ENCODE results near the gene HDHD3. TPM values are rescaled to one million over a fixed set of nuclear protein-coding genes. Genes with fewer than 3 reads are reported as not detected.
A peak's percentile ranks its signal among the peaks of the same experiment; 100 is the strongest.
"Not testable (repeated sequence)": the region's sequence is repeated elsewhere in the genome, so short reads cannot be mapped to it uniquely, and the experiment has no call there.

HDHD3 gene
- total and polyA plus RNA-seq, 5 donors from 2014 or later, result 14.3 to 52.6 (median 46.3) TPM

GRCh38 chr9:113409481-113409880 is 32.7 kb upstream of the HDHD3 start:
- ATAC-seq (ENCODE audit: low read depth in 2 of 2), result no peak
- H3K4me3 ChIP-seq (ENCODE audit: low read depth, low read length), result peak overlapping the region; percentile 100
- peaks cover 5 to 47% (median 29%) of the 10 kb centered on the region in 4 donors for H3K4me1 Mint-ChIP-seq

GRCh38 chr9:113406873-113407511 is 30.2 kb upstream of the HDHD3 start:
- Histone ChIP-seq H3K4me1 (ENCODE audit: control insufficient read depth, insufficient read depth, low read length, poor library complexity, severe bottlenecking) (peaks cover 14% of the 10 kb centered on the region), H3K27ac (ENCODE audit: insufficient read depth, low read length, poor library complexity, severe bottlenecking) (peak overlapping the region; percentile 17)
- peak overlapping the region; percentile 76 to 99 (median 90) for H3K27ac Mint-ChIP-seq
- H3K4me3 Mint-ChIP-seq, result peak overlapping the region; percentile 67 to 88 (median 79)
- not testable (repeated sequence) for H3K27me3 ChIP-seq (ENCODE audit: control insufficient read depth, insufficient read depth, low read length); H3K27me3 Mint-ChIP-seq; H3K9me3 Mint-ChIP-seq; ATAC-seq (ENCODE audit: low read depth in 2 of 2); H3K9me3 ChIP-seq (ENCODE audit: control insufficient read depth in 2 of 2, low read length in 2 of 2); H3K36me3 ChIP-seq (ENCODE audit: control insufficient read depth, insufficient read depth, low read length); H3K4me3 ChIP-seq (ENCODE audit: low read depth, low read length)
- H3K4me1 Mint-ChIP-seq, result peaks cover 5 to 48% (median 29%) of the 10 kb centered on the region in 4 donors
- peaks cover 19% of the 10 kb centered on the region for H3K36me3 Mint-ChIP-seq
- DNase-seq, result peak; percentile 49 to 81 (median 67)

More at GRCh38 chr9:113409481-113409880, 32.7 kb upstream of the HDHD3 start:
- no peaks in the 10 kb centered on the region for H3K9me3 ChIP-seq (ENCODE audit: control insufficient read depth in 2 of 2, low read length in 2 of 2)
- peaks cover 5% of the 10 kb centered on the region for H3K27me3 Mint-ChIP-seq
- no peak for DNase-seq
- peak overlapping the region; percentile 99 for H3K27ac Mint-ChIP-seq
- peaks cover 0 to 2% (median 0%) of the 10 kb centered on the region in 7 donors for H3K9me3 Mint-ChIP-seq
- peak overlapping the region; percentile 92 for H3K27ac ChIP-seq (ENCODE audit: insufficient read depth, low read length, poor library complexity, severe bottlenecking)
- H3K36me3 Mint-ChIP-seq, result peaks cover 19% of the 10 kb centered on the region
- peak overlapping the region; percentile 97 to 99 (median 98) for H3K4me3 Mint-ChIP-seq
- H3K27me3 ChIP-seq (ENCODE audit: control insufficient read depth, insufficient read depth, low read length), result no peaks in the 10 kb centered on the region
- peaks cover 7% of the 10 kb centered on the region for H3K36me3 ChIP-seq (ENCODE audit: control insufficient read depth, insufficient read depth, low read length)
- H3K4me1 ChIP-seq (ENCODE audit: control insufficient read depth, insufficient read depth, low read length, poor library complexity, severe bottlenecking), result peaks cover 14% of the 10 kb centered on the region

DNA sequence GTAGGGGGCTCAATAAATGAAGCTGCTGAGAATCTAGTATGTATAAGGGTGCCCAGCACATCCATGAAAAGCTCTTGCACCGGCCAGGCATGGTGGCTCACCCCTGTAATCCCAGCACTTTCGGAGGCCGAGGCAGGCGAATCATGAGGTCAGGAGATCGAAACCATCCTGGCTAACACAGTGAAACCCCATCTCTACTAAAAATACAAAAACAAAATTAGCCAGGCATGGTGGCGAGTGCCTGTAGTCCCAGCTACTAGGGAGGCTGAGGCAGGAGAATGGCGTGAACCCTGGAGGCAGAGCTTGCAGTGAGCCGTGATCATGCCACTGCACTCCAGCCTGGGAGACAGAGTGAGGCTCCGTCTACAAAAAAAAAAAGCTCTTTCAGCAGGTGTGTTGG is 29.6 kb upstream of the HDHD3 start:
- H3K9me3 Mint-ChIP-seq; H3K27me3 ChIP-seq (ENCODE audit: control insufficient read depth, insufficient read depth, low read length); H3K27me3 Mint-ChIP-seq; H3K27ac ChIP-seq (ENCODE audit: insufficient read depth, low read length, poor library complexity, severe bottlenecking); DNase-seq; H3K9me3 ChIP-seq (ENCODE audit: control insufficient read depth in 2 of 2, low read length in 2 of 2); H3K36me3 ChIP-seq (ENCODE audit: control insufficient read depth, insufficient read depth, low read length); ATAC-seq (ENCODE audit: low read depth in 2 of 2); H3K4me3 ChIP-seq (ENCODE audit: low read depth, low read length): not testable (repeated sequence)
- H3K4me1 ChIP-seq (ENCODE audit: control insufficient read depth, insufficient read depth, low read length, poor library complexity, severe bottlenecking), result peaks cover 16% of the 10 kb centered on the region
- Mint-ChIP-seq H3K4me3 (peak overlapping the region in 2 of 4 donors; percentile 83 to 88), H3K4me1 (peaks cover 11 to 54% (median 32%) of the 10 kb centered on the region in 4 donors), H3K36me3 (peaks cover 19% of the 10 kb centered on the region), H3K27ac (peak overlapping the region in 2 of 3 donors; percentile 90 to 99)

- H3K4me3 Mint-ChIP-seq, result peak overlapping the region in 1 of 4 donors; percentile 60
- peaks cover 7% of the 10 kb centered on the region for H3K36me3 ChIP-seq (ENCODE audit: control insufficient read depth, insufficient read depth, low read length)
- no peak overlapping the region for H3K27ac ChIP-seq (ENCODE audit: insufficient read depth, low read length, poor library complexity, severe bottlenecking)
- no peak overlapping the region for H3K27ac Mint-ChIP-seq
- no peaks in the 10 kb centered on the region for H3K27me3 ChIP-seq (ENCODE audit: control insufficient read depth, insufficient read depth, low read length)
- ATAC-seq (ENCODE audit: low read depth in 2 of 2) (no peak), DNase-seq (no peak)
- no peaks in the 10 kb centered on the region for H3K27me3 Mint-ChIP-seq
- H3K4me3 ChIP-seq (ENCODE audit: low read depth, low read length), result no peak overlapping the region
- peaks cover 11 to 55% (median 32%) of the 10 kb centered on the region in 4 donors for H3K4me1 Mint-ChIP-seq
- H3K9me3 ChIP-seq (ENCODE audit: control insufficient read depth in 2 of 2, low read length in 2 of 2), result no peaks in the 10 kb centered on the region
- H3K36me3 Mint-ChIP-seq, result peaks cover 12% of the 10 kb centered on the region
- H3K9me3 Mint-ChIP-seq, result no peaks in the 10 kb centered on the region
- peaks cover 25% of the 10 kb centered on the region for H3K4me1 ChIP-seq (ENCODE audit: control insufficient read depth, insufficient read depth, low read length, poor library complexity, severe bottlenecking)
Observed at GRCh38 chr9:113403646-113404045, 26.9 kb upstream of the HDHD3 start.

DNA sequence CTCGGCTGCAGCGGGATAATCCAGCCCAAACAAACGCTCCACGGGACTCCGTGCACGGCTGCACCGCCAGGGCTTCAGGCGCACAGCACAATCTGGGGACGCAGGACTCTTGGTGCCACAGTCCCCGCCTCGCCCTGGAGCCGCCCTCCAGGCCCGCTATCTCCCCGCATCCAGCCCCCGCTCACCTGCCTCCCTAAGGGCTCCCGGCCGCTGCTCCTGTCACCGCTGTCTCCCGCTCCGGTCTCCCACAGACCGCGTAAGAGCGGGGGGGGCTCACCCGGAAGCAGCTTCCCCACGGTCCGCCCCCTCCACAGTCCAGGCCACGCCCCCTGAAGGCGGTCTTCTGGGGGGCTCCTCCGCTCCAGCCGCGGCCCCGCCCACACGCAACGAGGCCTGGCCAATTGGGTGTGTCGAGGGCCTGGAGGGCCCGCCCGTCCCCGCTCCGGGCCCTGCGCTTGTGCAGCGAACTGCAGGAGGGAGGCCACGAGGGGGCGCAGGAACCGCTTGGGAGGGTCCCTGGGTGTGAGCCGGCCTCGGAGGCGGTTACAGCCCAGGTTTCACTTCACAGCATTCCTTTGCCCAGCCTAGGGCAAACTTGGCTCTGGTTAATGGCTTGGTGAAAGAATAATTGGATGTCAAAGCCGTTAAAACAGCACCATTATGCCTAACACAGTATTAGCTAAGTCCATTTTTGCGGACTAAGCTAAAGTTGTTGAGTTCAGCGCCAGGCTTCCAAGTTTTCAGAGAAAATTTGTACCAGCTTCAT is 24.4 kb upstream of the HDHD3 start, which contains the start of gene ALAD:
Gene ALAD, minus strand, starts transcription at position 258 of the 766 bp plus-strand sequence. CDS start 7,725 bp downstream, outside the sequence.
- H3K36me3 Mint-ChIP-seq, result peaks cover 7% of the 10 kb centered on the region
- Histone ChIP-seq H3K27ac (ENCODE audit: insufficient read depth, low read length, poor library complexity, severe bottlenecking) (peak within 1 kb of the TSS; percentile 71), H3K9me3 (ENCODE audit: control insufficient read depth in 2 of 2, low read length in 2 of 2) (no peaks in the 10 kb centered on the region), H3K36me3 (ENCODE audit: control insufficient read depth, insufficient read depth, low read length) (no peaks in the 10 kb centered on the region), H3K4me1 (ENCODE audit: control insufficient read depth, insufficient read depth, low read length, poor library complexity, severe bottlenecking) (peaks cover 25% of the 10 kb centered on the region), H3K4me3 (ENCODE audit: low read depth, low read length) (peak within 1 kb of the TSS; percentile 76), H3K27me3 (ENCODE audit: control insufficient read depth, insufficient read depth, low read length) (no peaks in the 10 kb centered on the region)
- no peaks in the 10 kb centered on the region for H3K9me3 Mint-ChIP-seq
- H3K27me3 Mint-ChIP-seq, result no peaks in the 10 kb centered on the region
- H3K4me3 Mint-ChIP-seq, result peak within 1 kb of the TSS; percentile 94 to 99 (median 98)
- peaks cover 6 to 47% (median 27%) of the 10 kb centered on the region in 4 donors for H3K4me1 Mint-ChIP-seq
- ATAC-seq (ENCODE audit: low read depth in 2 of 2) (peak; percentile 99 to 100), DNase-seq (peak; percentile 99)
- H3K27ac Mint-ChIP-seq, result peak within 1 kb of the TSS; percentile 83 to 92 (median 88)

DNA sequence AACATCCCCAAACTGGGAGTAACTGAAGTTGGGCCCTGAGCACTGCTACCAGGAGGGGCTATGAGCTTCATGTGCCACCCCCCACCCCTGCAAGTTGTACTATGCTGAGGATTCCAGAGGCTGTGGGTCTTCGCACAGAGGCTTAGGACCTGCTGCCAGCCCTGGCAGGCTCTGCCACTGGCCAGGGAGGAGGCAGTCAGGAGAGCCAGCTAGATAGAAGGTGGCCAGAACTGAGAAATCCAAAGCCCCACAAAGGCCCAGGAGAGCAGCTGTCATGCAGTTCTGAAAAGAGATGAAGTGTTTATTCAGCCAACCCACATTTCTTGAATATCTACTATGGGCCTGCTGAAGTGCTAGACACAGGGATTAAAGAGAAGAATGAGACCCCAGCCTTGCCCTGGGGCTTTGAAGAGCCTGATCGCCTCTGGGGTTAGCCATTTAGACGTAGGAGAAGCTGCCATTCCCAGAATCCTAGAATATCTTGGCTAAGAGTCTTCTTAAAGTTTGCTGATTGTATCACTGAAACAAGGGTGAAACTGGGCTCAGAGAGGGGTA is 22.9 kb upstream of the HDHD3 start:
- H3K4me1 Mint-ChIP-seq, result peaks cover 6 to 43% (median 29%) of the 10 kb centered on the region in 4 donors
- peak overlapping the region; percentile 81 to 99 (median 84) for H3K4me3 Mint-ChIP-seq
- Histone ChIP-seq H3K36me3 (ENCODE audit: control insufficient read depth, insufficient read depth, low read length) (no peaks in the 10 kb centered on the region), H3K4me1 (ENCODE audit: control insufficient read depth, insufficient read depth, low read length, poor library complexity, severe bottlenecking) (peaks cover 25% of the 10 kb centered on the region), H3K9me3 (ENCODE audit: control insufficient read depth in 2 of 2, low read length in 2 of 2) (no peaks in the 10 kb centered on the region), H3K4me3 (ENCODE audit: low read depth, low read length) (no peak overlapping the region), H3K27me3 (ENCODE audit: control insufficient read depth, insufficient read depth, low read length) (no peaks in the 10 kb centered on the region), H3K27ac (ENCODE audit: insufficient read depth, low read length, poor library complexity, severe bottlenecking) (no peak overlapping the region)
- H3K27ac Mint-ChIP-seq, result peak overlapping the region; percentile 54 to 88 (median 59)
- H3K27me3 Mint-ChIP-seq, result no peaks in the 10 kb centered on the region
- H3K36me3 Mint-ChIP-seq, result peaks cover 14% of the 10 kb centered on the region
- no peak for ATAC-seq (ENCODE audit: low read depth in 2 of 2)
- no peaks in the 10 kb centered on the region for H3K9me3 Mint-ChIP-seq
- no peak for DNase-seq

- ATAC-seq (ENCODE audit: low read depth in 2 of 2) (no peak), DNase-seq (no peak)
- H3K4me1 ChIP-seq (ENCODE audit: control insufficient read depth, insufficient read depth, low read length, poor library complexity, severe bottlenecking), result peaks cover 25% of the 10 kb centered on the region
- Mint-ChIP-seq H3K27me3 (no peaks in the 10 kb centered on the region), H3K4me3 (peak overlapping the region; percentile 81 to 99 (median 82)), H3K27ac (peak overlapping the region in 1 of 3 donors; percentile 54), H3K36me3 (peaks cover 14% of the 10 kb centered on the region), H3K9me3 (no peaks in the 10 kb centered on the region), H3K4me1 (peaks cover 6 to 43% (median 27%) of the 10 kb centered on the region in 4 donors)
- no peak overlapping the region for H3K4me3 ChIP-seq (ENCODE audit: low read depth, low read length)
- no peaks in the 10 kb centered on the region for H3K27me3 ChIP-seq (ENCODE audit: control insufficient read depth, insufficient read depth, low read length)
- no peaks in the 10 kb centered on the region for H3K9me3 ChIP-seq (ENCODE audit: control insufficient read depth in 2 of 2, low read length in 2 of 2)
- H3K36me3 ChIP-seq (ENCODE audit: control insufficient read depth, insufficient read depth, low read length), result no peaks in the 10 kb centered on the region
- no peak overlapping the region for H3K27ac ChIP-seq (ENCODE audit: insufficient read depth, low read length, poor library complexity, severe bottlenecking)
Observed at GRCh38 chr9:113398796-113399195, 22.0 kb upstream of the HDHD3 start.
